ENCODE measurements around the gene PSME2.

The PSME2 gene

GRCh38 chr14:24155100-24155499, 8.7 kb upstream of the PSME2 start:
- Mint-ChIP-seq H3K36me3 (ENCODE audit: low read depth) (peaks cover 53% of the 10 kb centered on the region), H3K4me3 (no peak overlapping the region), H3K4me1 (no peaks in the 10 kb centered on the region), H3K27me3 (ENCODE audit: low read depth) (no peaks in the 10 kb centered on the region), H3K9me3 (no peaks in the 10 kb centered on the region), H3K27ac (no peak overlapping the region)
- TF ChIP-seq CTCF (IDR thresholded peaks at IDR 0.05; ENCODE audit: unreplicated experiment in 3 of 3): no peak

GRCh38 chr14:24151404-24152080, 5.1 kb upstream of the PSME2 start:
- no peak for TF ChIP-seq CTCF (IDR thresholded peaks at IDR 0.05; ENCODE audit: unreplicated experiment in 3 of 3)
- peaks cover 6% of the 10 kb centered on the region for H3K4me1 Mint-ChIP-seq
- H3K27ac Mint-ChIP-seq: no peak overlapping the region
- peak overlapping the region; percentile 21 to 62 (median 52) for H3K4me3 Mint-ChIP-seq
- peaks cover 40% of the 10 kb centered on the region for H3K36me3 Mint-ChIP-seq (ENCODE audit: low read depth)
- no peaks in the 10 kb centered on the region for H3K9me3 Mint-ChIP-seq
- H3K27me3 Mint-ChIP-seq (ENCODE audit: low read depth): no peaks in the 10 kb centered on the region

- no peaks in the 10 kb centered on the region for H3K9me3 Mint-ChIP-seq
- peak overlapping the region in 1 of 3 experiments; percentile 81 for H3K4me3 Mint-ChIP-seq
- H3K27me3 Mint-ChIP-seq (ENCODE audit: low read depth): no peaks in the 10 kb centered on the region
- peaks cover 10% of the 10 kb centered on the region for H3K4me1 Mint-ChIP-seq
- TF ChIP-seq CTCF (IDR thresholded peaks at IDR 0.05; ENCODE audit: unreplicated experiment in 3 of 3): no peak
- no peak overlapping the region for H3K27ac Mint-ChIP-seq
- peaks cover 39% of the 10 kb centered on the region for H3K36me3 Mint-ChIP-seq (ENCODE audit: low read depth)
Observed at GRCh38 chr14:24150993-24151392, 4.6 kb upstream of the PSME2 start.

- no peak overlapping the region for H3K27ac Mint-ChIP-seq
- no peaks in the 10 kb centered on the region for H3K27me3 Mint-ChIP-seq (ENCODE audit: low read depth)
- TF ChIP-seq CTCF (IDR thresholded peaks at IDR 0.05; ENCODE audit: unreplicated experiment in 3 of 3): no peak
- H3K36me3 Mint-ChIP-seq (ENCODE audit: low read depth): peaks cover 35% of the 10 kb centered on the region
- H3K9me3 Mint-ChIP-seq: no peaks in the 10 kb centered on the region
- peak overlapping the region; percentile 27 to 98 (median 81) for H3K4me3 Mint-ChIP-seq
- H3K4me1 Mint-ChIP-seq: peaks cover 15% of the 10 kb centered on the region
Observed at GRCh38 chr14:24150567-24150966, 4.2 kb upstream of the PSME2 start.

GRCh38 chr14:24150061-24150460, 3.7 kb upstream of the PSME2 start:
- H3K4me3 Mint-ChIP-seq: peak overlapping the region; percentile 50 to 98 (median 81)
- no peak overlapping the region for H3K27ac Mint-ChIP-seq

More at GRCh38 chr14:24150061-24150460, 3.7 kb upstream of the PSME2 start:
- Mint-ChIP-seq H3K27me3 (ENCODE audit: low read depth) (no peaks in the 10 kb centered on the region), H3K9me3 (no peaks in the 10 kb centered on the region), H3K4me1 (peaks cover 18% of the 10 kb centered on the region), H3K36me3 (ENCODE audit: low read depth) (peaks cover 32% of the 10 kb centered on the region)
- TF ChIP-seq CTCF (IDR thresholded peaks at IDR 0.05; ENCODE audit: unreplicated experiment in 3 of 3): no peak
